Stimulated activated naive B cell treated with anti-CD40 and anti-IgM and Interleukin-4, amounts not matched to agents 10 μg/mL and 1 μg/mL and 100 μg/mL, for 72 hours (primary cell): ENCODE data around the gene MALT1.
"Not testable (repeated sequence)": the region's sequence is repeated elsewhere in the genome, so short reads cannot be mapped to it uniquely, and the experiment has no call there.

ENCODE experiments used
- ATAC-seq, 2 donors: fragments of 150-1000 bp; cut with Tn5 transposase; replicated peaks; 2 replicates each; pipeline ENCODE4 v1.10.0; 2021; ENCODE audit warnings: moderate library complexity in 1 of 2
- DNase-seq: peaks from one replicate; pipeline ENCODE4 v3.0.0; 2021
- H3K27ac Mint-ChIP-seq: one replicate; pipeline ENCODE4 v1.8.0; 2022; ENCODE audit warnings: mild to moderate bottlenecking, mixed read lengths
- H3K27me3 Mint-ChIP-seq, 2 donors: one replicate each; pipeline ENCODE4 v1.8.0; 2022; ENCODE audit warnings: mixed read lengths in 2 of 2
- H3K36me3 Mint-ChIP-seq, 2 donors: one replicate each; pipeline ENCODE4 v1.8.0; 2022; ENCODE audit warnings: mixed read lengths in 2 of 2, mild to moderate bottlenecking in 1 of 2
- H3K4me1 Mint-ChIP-seq, 2 donors: one replicate each; pipeline ENCODE4 v1.8.0; 2022; ENCODE audit warnings: mixed read lengths in 2 of 2, mild to moderate bottlenecking in 1 of 2
- H3K4me3 Mint-ChIP-seq, 2 donors: one replicate each; pipeline ENCODE4 v1.8.0; 2022; ENCODE audit warnings: mild to moderate bottlenecking in 2 of 2, mixed read lengths in 2 of 2, moderate library complexity in 1 of 2
- H3K9me3 Mint-ChIP-seq, 2 donors: one replicate each; pipeline ENCODE4 v1.8.0; 2022; ENCODE audit warnings: mixed read lengths in 2 of 2, mild to moderate bottlenecking in 1 of 2

MALT1 gene

GRCh38 chr18:58754544-58755068 lies 83.3 kb downstream of the MALT1 start:
- DNase-seq (peak; percentile 39), ATAC-seq (peak; percentile 86 to 87)
- Mint-ChIP-seq H3K27ac (peak overlapping the region; percentile 80), H3K9me3 (peaks cover 0 to 2% of the 10 kb centered on the region in 2 donors), H3K4me1 (peaks cover 21 to 22% of the 10 kb centered on the region in 2 donors), H3K27me3 (no peaks in the 10 kb centered on the region), H3K36me3 (peaks cover 17% of the 10 kb centered on the region in 2 donors), H3K4me3 (no peak overlapping the region)

DNA sequence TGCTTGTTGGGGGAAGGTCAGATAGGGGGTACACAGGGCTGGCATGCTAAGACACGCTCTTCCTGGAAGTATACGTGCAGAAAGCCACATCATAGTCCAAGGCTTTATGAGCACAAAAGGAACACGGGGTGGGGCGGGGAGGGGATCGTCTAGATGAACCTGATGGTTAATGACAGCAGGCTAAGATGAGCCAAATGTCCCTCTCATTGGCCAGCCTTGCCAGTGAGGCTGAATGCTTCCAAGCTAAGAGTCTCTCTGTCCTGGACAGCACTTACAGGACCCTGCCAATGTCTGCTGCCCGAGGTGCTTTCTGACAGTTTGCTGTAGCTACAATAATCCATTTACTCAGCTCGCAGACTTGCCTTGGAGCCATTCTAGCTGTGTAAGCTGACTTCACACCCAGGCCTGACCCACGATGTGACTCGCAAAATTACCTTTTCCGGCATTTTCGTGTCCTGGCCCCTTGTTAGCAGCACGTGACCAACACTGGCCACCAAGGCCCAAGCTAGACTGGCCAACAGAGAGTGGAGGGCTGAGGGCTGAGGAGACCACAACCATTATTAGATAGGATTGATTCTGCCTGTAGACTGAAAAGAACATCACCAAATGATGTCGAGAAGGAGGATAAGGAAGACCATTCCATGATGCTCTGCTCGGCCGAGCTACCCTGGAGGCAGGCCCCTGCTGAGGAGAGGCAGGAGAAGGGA lies 84.2 kb downstream of the MALT1 start:
- H3K4me3 Mint-ChIP-seq, result no peak overlapping the region
- peak overlapping the region; percentile 80 for H3K27ac Mint-ChIP-seq
- no peaks in the 10 kb centered on the region for H3K27me3 Mint-ChIP-seq
- H3K36me3 Mint-ChIP-seq, result peaks cover 8 to 9% of the 10 kb centered on the region in 2 donors
- DNase-seq, result no peak
- no peak for ATAC-seq
- H3K9me3 Mint-ChIP-seq, result no peaks in the 10 kb centered on the region
- peaks cover 22 to 23% of the 10 kb centered on the region in 2 donors for H3K4me1 Mint-ChIP-seq

DNA sequence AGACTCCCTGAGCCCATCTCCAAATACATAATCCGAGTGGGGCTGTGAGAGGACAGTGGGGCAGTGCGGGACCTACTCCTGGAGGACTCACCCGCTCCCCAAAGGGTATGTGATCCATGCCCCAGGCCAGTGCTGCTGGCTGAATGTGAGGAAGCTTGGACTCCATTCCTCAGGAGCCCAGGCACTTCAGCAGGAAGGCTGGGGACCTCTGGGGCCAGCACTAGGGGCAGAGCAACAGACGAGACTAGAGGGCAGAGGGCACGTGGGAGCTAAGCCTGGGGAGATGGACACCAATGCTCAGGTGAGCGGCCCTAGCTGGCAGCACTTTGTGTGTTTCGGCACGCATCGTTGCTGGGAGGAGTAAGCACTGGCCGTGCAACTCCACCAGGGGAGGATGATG lies 84.9 kb downstream of the MALT1 start:
- ATAC-seq (no peak), DNase-seq (no peak)
- Mint-ChIP-seq H3K36me3 (peaks cover 3 to 4% of the 10 kb centered on the region in 2 donors), H3K27me3 (no peaks in the 10 kb centered on the region), H3K4me1 (peaks cover 25 to 27% of the 10 kb centered on the region in 2 donors), H3K27ac (peak overlapping the region; percentile 57), H3K4me3 (peak overlapping the region in 1 of 2 donors; percentile 9), H3K9me3 (no peaks in the 10 kb centered on the region)

- Mint-ChIP-seq H3K36me3 (peaks cover 3 to 4% of the 10 kb centered on the region in 2 donors), H3K27me3 (no peaks in the 10 kb centered on the region), H3K4me3 (no peak overlapping the region), H3K27ac (no peak overlapping the region), H3K4me1 (peaks cover 29 to 33% of the 10 kb centered on the region in 2 donors), H3K9me3 (no peaks in the 10 kb centered on the region)
- DNase-seq (no peak), ATAC-seq (no peak)
These were observed 85.5 kb downstream of the MALT1 start for GRCh38 chr18:58756596-58757240.

DNA sequence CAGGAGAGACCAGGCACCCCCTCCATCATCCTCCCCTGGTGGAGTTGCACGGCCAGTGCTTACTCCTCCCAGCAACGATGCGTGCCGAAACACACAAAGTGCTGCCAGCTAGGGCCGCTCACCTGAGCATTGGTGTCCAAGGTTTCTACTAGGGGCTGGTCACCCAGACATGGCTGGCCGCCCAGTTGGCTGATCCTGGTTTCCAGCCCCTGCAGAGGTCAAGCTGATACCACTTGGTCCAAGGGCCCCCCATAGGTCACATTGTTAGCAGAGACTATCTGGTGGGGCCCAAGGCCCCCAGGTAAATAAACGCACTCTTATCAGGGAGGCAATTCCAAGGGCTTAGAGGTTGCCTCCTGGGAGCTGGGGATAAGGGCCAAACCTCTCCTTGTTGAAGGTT lies 86.1 kb downstream of the MALT1 start:
- DNase-seq, H3K9me3 Mint-ChIP-seq, H3K36me3 Mint-ChIP-seq, H3K4me3 Mint-ChIP-seq, ATAC-seq, H3K27me3 Mint-ChIP-seq: not testable (repeated sequence)
- Mint-ChIP-seq H3K4me1 (peaks cover 35 to 39% of the 10 kb centered on the region in 2 donors), H3K27ac (peak overlapping the region; percentile 72)

DNA sequence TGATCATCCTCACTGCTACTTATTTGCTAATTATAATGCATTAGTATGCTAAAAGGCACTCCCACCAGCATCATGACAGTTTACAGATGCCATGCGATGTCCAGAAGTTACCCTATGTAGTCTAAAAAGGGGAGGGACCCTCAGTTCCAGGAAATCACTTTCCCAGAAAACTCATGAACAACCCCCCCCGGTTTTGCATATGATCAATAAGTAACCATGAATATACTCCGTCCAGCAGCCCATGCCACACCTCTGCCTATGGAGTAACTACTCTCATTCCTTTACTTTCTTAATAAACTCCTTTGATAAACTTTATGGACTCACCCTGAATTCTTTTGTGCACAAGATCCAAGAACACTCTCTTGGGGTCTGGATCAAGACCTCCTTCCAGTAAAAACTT lies 86.8 kb downstream of the MALT1 start:
- DNase-seq (no peak), ATAC-seq (no peak)
- no peaks in the 10 kb centered on the region for H3K27me3 Mint-ChIP-seq
- peaks cover 0 to 4% of the 10 kb centered on the region in 2 donors for H3K36me3 Mint-ChIP-seq
- H3K4me1 Mint-ChIP-seq, result peaks cover 41 to 46% of the 10 kb centered on the region in 2 donors
- H3K4me3 Mint-ChIP-seq, result no peak overlapping the region
- no peak overlapping the region for H3K27ac Mint-ChIP-seq
- no peaks in the 10 kb centered on the region for H3K9me3 Mint-ChIP-seq

DNA sequence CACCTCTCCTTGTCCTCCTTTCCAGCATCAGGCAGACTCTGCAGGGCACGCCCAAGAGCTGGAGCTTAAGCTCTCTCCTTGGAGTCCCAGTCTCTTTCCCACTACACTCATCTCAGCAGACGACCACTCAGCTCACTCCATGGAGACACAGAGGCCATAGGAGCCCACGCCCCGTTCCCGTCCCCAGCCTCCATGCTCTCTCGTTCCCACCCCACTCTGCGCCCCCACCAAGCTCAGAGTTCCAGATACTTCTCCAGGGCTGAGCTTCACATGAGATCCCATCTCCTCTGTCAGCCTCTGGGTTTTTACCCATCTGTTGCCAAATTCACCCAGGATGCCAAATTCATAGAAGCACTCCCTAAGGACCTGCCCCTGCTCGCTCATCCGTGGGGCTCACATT lies 87.3 kb downstream of the MALT1 start:
- DNase-seq, result no peak
- no peak for ATAC-seq
- Mint-ChIP-seq H3K27me3 (no peaks in the 10 kb centered on the region), H3K4me3 (no peak overlapping the region), H3K4me1 (peaks cover 44 to 51% of the 10 kb centered on the region in 2 donors), H3K27ac (no peak overlapping the region), H3K9me3 (no peaks in the 10 kb centered on the region), H3K36me3 (peaks cover 0 to 4% of the 10 kb centered on the region in 2 donors)

GRCh38 chr18:58761241-58761969 lies 90.1 kb downstream of the MALT1 start:
- peak; percentile 87 to 88 for ATAC-seq

GRCh38 chr18:58761970-58762780 lies 90.9 kb downstream of the MALT1 start:
- Mint-ChIP-seq H3K27me3 (peaks cover 24 to 25% of the 10 kb centered on the region in 2 donors), H3K4me3 (peak overlapping the region in 1 of 2 donors; percentile 34), H3K4me1 (peaks cover 34 to 36% of the 10 kb centered on the region in 2 donors), H3K27ac (peak overlapping the region; percentile 0), H3K9me3 (no peaks in the 10 kb centered on the region), H3K36me3 (no peaks in the 10 kb centered on the region)
- DNase-seq, result no peak
- ATAC-seq, result no peak

More at GRCh38 chr18:58761241-58761969, 90.1 kb downstream of the MALT1 start:
- peak overlapping the region in 1 of 2 donors; percentile 19 for H3K4me3 Mint-ChIP-seq
- peak overlapping the region; percentile 47 for H3K27ac Mint-ChIP-seq
- no peak for DNase-seq
- no peaks in the 10 kb centered on the region for H3K36me3 Mint-ChIP-seq
- peaks cover 34 to 37% of the 10 kb centered on the region in 2 donors for H3K4me1 Mint-ChIP-seq
- H3K9me3 Mint-ChIP-seq, result no peaks in the 10 kb centered on the region
- peaks cover 17% of the 10 kb centered on the region in 2 donors for H3K27me3 Mint-ChIP-seq

DNA sequence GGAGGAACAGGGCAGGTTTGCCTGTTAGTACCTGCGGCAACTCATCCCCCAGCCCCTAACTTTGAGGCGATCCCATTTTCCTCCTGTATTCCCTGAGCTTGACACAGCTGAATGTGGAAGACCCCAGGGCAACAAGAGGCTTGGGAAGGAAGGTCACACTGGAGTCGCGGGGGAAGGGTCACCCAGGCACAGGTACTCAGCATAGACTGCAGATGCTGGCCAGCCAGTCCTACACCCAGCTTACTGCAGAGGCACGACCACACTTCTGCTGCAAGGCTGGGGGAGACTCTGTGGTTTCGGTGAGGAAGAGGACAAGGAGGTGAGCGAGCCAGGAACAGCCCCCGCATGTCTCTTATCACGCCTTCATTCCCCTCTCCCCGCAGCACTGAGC lies 91.5 kb downstream of the MALT1 start:
- no peak for ATAC-seq
- Mint-ChIP-seq H3K4me1 (peaks cover 35 to 38% of the 10 kb centered on the region in 2 donors), H3K27ac (no peak overlapping the region)

GRCh38 chr18:58766164-58766563 lies 94.9 kb downstream of the MALT1 start:
- H3K4me1 Mint-ChIP-seq, result peaks cover 34 to 44% of the 10 kb centered on the region in 2 donors
- H3K9me3 Mint-ChIP-seq, result no peaks in the 10 kb centered on the region
- H3K4me3 Mint-ChIP-seq, result no peak overlapping the region
- H3K36me3 Mint-ChIP-seq, result no peaks in the 10 kb centered on the region
- H3K27ac Mint-ChIP-seq, result no peak overlapping the region
- ATAC-seq, result no peak
- H3K27me3 Mint-ChIP-seq, result peaks cover 30 to 39% of the 10 kb centered on the region in 2 donors
- DNase-seq, result no peak

More for the DNA sequence above, 91.5 kb downstream of the MALT1 start:
- DNase-seq, result no peak
- H3K4me3 Mint-ChIP-seq, result peak overlapping the region; percentile 34 to 38
- H3K36me3 Mint-ChIP-seq, result no peaks in the 10 kb centered on the region
- no peaks in the 10 kb centered on the region for H3K9me3 Mint-ChIP-seq
- H3K27me3 Mint-ChIP-seq, result peaks cover 26 to 28% of the 10 kb centered on the region in 2 donors

- Mint-ChIP-seq H3K4me1 (peaks cover 28 to 36% of the 10 kb centered on the region in 2 donors), H3K36me3 (no peaks in the 10 kb centered on the region)
These were observed 95.7 kb downstream of the MALT1 start for GRCh38 chr18:58766946-58767345.

DNA sequence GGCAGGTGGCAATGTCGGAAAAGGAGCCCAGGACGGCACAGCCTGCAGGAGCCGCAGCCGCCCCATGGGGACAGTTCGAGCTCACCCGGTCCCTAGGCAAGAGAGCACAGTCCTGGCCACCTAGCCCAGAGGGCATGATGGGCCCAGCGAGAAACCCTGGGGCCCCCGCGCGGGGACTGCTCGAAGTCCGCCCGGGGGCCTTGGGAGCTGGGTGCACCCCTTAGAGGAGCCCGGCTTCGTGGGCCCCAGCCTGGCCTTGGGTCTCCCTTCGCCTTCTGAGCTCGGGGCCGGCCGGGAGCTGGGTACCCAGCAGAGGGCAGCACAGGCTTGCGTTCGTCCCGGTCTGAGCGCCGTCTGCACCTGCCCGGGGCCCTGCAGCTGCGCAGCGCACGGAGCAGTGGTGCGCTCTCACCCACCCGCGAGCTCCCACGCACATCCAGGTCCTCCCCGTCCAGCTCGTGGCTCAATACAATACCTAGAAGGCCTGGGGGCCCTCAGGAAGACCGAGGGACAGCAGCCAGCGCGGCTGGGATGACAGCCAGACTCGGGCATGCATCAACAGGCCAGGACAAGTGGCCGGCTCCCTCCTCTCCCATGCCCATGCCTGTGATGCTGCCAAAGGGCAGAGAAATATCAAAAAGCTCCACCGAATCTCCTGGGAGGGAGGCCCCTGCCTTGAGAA lies 97.2 kb downstream of the MALT1 start:
- DNase-seq (peak; percentile 75), ATAC-seq (peak; percentile 97)
- H3K27ac Mint-ChIP-seq, result peak overlapping the region; percentile 16
- no peaks in the 10 kb centered on the region for H3K36me3 Mint-ChIP-seq
- H3K9me3 Mint-ChIP-seq, result no peaks in the 10 kb centered on the region
- H3K27me3 Mint-ChIP-seq, result peaks cover 31 to 49% of the 10 kb centered on the region in 2 donors
- H3K4me3 Mint-ChIP-seq, result peak overlapping the region; percentile 75 to 80
- peaks cover 17 to 21% of the 10 kb centered on the region in 2 donors for H3K4me1 Mint-ChIP-seq

More at GRCh38 chr18:58766946-58767345, 95.7 kb downstream of the MALT1 start:
- H3K27ac Mint-ChIP-seq, result no peak overlapping the region
- no peaks in the 10 kb centered on the region for H3K9me3 Mint-ChIP-seq
- H3K27me3 Mint-ChIP-seq, result peaks cover 30 to 42% of the 10 kb centered on the region in 2 donors
- no peak overlapping the region for H3K4me3 Mint-ChIP-seq
- DNase-seq (no peak), ATAC-seq (no peak)
